Activated CD4-positive, alpha-beta T cell treated with anti-CD3 and anti-CD28 coated beads, Interleukin-10, Interleukin-2, amounts not matched to agents 100 ng/mL and 50 ng/mL, durations not matched to agents 16 hours and 8 hours (primary cell): ENCODE measurements around the gene SPATA32.

Source experiments
- DNase-seq: peaks from one replicate; pipeline ENCODE4 v3.0.0-alpha.2; 2020

The SPATA32 gene

DNA sequence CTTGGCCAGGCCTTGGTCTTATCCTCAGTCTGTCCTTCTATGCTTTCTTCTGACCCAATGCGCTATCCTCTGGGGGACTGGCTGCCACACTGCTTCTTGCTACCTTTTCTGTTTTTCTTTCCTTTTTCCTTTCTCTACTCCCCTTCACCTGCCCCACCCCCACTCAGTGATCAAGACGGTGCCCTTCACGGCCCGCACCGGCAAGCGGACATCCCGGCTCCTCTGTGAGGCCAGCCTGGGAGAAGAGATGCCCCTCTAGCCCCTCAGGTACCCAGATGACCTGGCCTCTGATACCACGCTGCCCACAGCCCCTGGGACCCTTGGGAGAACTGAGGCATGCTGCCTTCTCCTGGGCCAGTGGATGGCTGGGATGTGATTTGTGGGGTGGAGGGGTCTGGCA, 15.6 kb downstream of the SPATA32 start:
- DNase-seq, result no peak

DNA sequence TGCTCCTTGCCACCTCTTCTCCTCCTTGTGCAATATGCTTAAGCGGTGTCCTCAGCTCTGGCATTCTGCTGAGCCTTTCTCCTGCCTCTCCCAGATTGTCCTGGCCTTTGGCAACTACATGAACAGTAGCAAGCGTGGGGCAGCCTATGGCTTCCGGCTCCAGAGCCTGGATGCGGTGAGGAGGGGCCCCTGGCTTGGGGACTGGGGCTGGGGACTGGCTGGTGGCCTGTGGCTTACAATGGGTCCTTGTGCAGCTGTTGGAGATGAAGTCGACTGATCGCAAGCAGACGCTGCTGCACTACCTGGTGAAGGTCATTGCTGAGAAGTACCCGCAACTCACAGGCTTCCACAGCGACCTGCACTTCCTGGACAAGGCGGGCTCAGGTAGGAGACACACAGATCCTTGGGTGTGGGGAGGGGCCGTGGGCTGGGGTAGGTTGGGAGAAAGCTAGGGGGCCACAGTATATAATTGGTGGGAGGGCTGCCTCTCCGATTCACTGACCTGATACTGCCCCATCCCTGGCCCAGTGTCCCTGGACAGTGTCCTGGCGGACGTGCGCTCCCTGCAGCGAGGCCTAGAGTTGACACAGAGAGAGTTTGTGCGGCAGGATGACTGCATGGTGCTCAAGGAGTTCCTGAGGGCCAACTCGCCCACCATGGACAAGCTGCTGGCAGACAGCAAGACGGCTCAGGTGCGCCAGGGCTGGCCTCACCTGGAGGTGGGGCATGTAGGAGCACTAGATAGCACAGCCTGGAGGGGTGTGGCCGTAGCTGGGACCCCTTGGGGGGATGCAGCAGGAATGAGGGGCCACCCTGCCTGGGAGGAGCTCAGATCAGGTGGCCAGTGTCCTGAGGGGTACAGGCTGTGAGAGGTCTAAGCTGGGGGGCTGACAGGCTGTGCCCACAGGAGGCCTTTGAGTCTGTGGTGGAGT, 16.9 kb downstream of the SPATA32 start:
- no peak for DNase-seq

DNA sequence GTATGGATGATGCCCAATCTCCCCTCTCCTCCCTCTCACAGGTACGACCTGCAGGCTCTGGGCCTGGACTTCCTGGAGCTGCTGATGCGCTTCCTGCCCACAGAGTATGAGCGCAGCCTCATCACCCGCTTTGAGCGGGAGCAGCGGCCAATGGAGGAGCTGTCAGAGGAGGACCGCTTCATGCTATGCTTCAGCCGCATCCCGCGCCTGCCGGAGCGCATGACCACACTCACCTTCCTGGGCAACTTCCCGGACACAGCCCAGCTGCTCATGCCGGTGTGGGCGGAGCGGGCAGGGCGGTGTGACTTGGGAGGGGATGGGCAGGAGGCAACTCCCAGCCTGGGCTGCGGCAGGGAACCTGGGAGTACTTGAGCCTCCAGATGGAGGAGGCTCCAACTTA, 18.1 kb downstream of the SPATA32 start:
- DNase-seq, result no peak

DNA sequence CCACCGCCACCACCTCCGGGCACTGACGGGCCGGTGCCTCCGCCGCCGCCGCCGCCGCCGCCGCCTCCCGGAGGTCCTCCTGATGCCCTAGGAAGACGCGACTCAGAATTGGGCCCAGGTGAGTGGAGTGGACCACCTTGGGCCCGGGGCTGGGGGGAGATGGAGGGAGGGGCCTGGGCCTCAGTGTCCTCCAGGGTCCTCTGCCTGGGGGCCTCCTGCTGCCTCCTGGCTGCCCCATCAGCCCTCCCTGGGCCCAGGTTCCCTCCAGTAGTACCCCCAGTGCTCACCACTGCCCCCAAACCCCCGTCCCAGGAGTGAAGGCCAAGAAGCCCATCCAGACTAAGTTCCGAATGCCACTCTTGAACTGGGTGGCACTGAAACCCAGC, 19.9 kb downstream of the SPATA32 start:
- DNase-seq, result no peak

DNA sequence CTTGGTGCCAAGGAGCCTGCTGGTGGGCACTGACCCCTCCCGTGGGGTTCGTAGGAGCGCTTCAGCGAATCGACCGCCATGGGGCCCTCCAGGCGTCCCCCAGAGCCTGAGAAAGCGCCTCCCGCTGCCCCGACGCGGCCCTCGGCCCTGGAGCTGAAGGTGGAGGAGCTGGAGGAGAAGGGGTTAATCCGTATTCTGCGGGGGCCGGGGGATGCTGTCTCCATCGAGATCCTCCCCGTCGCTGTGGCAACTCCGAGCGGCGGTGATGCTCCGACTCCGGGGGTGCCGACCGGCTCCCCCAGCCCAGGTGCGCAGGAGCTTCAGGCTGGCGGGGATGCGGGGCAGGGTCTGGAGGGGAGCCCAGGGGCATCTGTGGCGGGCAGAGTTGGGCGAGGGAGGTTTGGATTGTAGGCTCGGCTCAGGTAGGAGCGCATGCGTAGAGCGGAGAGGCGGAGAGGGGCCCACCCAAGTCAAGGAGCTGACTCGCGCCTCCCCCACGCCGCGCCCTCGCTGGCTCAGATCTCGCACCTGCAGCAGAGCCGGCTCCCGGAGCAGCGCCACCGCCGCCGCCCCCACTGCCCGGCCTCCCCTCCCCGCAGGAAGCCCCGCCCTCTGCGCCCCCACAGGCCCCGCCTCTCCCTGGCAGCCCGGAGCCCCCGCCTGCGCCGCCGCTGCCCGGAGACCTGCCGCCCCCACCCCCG, 20.4 kb downstream of the SPATA32 start:
- DNase-seq, result no peak

DNA sequence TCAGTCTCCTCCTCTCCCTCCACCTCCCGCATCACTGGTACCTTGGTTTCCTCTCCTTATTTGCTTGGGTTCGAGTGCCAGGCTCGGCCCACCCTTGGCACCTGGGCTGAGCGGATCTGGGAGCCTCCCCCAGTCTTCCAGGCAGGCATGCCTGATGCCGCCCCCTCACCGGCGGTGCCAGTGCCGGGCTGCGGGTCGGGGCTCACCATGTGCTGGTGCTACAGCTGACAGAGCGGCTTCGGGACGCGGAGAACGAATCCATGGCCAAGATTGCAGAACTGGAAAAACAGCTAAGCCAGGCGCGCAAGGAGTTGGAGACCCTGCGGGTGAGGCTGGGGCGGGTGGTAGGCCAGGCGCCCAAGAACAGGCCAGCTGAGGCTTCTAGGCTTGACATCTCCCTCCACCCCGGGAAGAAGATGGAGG, 21.0 kb downstream of the SPATA32 start:
- no peak for DNase-seq

DNA sequence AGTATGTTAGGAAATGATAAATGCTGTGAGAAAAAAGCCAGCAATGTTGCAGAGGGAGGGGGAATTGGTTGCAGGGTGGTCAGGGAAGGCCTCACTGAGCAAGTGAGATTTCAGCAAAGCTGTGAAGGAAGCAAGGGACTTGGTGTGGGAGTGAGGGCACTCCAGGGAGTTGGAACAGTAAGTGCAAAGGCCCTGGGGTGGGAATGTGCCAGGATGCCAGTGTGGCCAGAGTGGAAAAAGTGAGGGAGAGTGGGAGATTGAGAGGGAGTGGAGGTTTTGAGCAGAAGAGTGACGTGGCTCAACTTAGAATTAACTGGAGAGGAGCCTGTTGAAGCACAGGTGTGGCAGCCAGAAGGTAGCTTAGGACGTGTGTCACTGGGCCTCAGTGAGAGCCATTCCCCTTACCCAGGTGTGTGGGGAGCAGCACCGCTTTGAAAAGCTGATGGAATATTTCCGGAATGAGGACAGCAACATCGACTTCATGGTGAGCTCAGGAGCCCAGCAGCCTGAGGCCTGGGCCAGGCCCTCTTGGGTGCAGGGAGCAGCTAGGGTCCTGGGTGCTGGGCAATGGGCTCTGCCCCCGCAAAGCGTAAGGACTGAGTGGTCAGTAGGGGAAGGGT, 23.6 kb downstream of the SPATA32 start:
- DNase-seq, result no peak

DNA sequence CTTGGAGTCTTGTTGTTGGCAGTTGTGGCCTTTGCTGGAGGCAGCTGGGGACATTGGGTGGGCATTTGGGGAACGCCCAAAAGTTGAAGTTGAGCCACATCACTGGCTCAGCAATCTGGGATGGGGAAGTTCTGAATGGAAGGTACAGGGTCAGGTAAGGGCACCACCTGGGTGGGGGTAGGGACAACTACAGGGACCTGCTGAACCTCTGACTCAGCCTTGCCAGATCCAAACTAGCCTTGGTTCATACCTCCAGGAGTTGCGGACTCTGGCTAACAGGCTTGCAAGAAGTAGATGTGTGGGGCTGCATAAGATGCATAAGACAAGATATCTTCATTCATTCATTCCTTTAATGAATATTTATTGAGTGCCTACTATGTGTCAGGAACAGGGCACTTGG, 24.2 kb downstream of the SPATA32 start:
- DNase-seq, result no peak

DNA sequence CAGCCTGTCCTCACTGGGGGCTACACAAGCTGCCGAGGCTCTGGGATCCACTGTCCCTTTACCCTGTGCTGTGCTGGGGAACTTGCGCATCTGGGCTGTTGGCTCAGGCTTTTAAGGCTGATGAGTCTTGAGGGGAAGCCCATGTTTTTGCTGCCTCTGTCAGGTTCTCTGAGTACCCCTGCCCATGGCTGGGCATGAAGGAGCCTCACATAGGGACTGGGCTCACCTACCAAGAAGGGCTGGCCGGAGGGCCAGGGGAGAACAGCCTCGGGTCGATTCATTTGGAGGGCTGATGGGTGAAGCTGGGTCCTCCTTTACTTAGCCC, 25.6 kb downstream of the SPATA32 start:
- no peak for DNase-seq

DNA sequence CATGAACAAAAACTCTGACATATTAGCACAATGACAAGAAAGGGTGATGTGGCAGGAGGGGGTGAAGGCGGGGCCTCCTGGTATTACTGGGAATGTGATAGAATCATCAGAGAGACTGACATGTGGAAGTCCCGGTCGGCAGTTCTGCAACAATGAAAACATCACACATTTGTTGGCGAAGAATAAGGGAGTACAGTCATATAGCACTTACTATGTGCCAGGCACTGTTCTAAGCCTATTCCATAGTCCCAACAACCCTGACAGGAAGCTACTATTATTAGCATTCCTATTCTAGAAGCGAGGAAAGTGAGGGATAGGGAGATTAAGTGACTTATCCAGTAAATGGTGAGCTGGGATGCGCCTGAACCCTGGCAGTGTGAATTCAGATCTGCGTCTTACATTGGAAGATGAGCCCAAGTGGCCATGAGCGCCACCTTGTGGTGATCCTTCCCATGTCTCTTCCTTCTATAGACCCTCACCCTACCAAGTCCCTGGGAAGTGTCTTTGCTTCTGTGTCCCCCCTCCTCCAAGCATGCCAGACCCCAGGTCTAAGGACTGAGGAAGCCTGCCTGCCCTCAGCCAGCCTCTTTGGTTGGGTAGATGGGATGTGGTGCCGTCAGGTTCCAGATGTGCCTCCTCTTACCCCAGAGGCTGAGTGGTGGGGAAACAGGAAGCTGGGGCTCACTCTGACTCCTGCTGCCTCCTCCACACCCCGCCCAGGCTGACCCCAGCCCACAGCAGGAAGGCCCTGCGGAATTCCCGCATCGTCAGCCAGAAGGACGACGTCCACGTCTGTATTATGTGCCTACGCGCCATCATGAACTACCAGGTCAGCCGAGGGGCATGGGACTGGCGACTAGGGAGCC, 26.2 kb downstream of the SPATA32 start:
- DNase-seq, result peak; percentile 75

DNA sequence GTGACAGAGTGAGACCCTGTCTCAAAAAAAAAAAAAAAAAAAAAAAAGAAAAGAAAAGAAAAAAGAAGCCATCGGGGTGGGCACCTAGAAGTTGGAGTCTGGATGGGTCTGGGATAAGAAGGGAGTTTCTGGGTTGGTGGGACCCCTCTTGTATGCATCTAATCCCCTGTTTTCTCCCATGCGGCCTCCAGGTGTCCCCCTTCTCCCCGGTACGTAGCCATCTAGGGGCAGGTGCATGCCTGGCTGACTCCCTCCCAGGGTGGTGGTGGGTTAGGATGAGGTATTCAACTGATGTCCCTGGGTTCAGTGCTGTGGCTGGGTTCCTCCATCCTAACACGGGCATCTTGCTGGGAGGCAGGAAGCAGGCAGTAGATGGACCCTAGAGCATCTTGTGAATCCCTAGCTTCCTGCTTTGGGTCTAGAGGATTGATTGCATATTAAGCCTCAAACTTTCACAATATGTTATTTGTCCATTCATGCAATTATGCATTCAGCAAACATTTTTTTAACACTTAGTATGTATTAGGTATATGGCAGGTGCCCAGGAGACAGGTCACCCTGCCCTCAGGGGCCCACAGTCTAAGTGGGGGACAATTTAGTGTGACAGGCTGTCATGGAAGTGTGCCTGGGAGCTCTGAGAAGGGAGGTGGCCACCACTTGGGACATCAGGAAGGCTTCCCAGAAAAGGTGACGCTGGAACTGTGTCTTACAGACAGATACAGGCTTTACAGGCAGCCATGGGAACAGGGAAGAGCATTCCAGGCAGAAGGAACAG, 27.1 kb downstream of the SPATA32 start:
- peak; percentile 57 for DNase-seq

DNA sequence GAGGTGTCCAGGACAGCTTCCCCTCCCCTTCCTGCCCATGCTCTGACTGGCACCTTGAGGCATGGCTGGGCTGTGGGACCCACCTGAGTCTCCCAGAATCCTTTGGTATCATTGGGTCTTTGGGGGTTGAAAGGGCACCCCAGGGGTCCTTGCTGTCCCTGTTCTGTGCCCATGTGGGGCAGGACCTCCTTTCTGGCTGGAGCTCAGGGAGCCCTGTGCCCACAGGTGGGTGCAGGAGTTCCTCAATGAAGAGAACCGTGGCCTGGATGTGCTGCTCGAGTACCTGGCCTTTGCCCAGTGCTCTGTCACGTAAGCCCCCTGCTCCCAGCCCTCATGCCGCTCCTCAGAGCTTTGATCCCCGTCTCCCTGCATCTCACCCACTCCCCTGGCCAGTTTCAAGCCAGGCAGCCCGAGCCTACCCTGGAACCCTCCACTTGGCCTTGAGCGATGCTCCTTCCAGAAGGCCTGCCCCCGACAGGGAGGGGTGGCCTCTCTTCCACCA, 28.4 kb downstream of the SPATA32 start:
- no peak for DNase-seq

DNA sequence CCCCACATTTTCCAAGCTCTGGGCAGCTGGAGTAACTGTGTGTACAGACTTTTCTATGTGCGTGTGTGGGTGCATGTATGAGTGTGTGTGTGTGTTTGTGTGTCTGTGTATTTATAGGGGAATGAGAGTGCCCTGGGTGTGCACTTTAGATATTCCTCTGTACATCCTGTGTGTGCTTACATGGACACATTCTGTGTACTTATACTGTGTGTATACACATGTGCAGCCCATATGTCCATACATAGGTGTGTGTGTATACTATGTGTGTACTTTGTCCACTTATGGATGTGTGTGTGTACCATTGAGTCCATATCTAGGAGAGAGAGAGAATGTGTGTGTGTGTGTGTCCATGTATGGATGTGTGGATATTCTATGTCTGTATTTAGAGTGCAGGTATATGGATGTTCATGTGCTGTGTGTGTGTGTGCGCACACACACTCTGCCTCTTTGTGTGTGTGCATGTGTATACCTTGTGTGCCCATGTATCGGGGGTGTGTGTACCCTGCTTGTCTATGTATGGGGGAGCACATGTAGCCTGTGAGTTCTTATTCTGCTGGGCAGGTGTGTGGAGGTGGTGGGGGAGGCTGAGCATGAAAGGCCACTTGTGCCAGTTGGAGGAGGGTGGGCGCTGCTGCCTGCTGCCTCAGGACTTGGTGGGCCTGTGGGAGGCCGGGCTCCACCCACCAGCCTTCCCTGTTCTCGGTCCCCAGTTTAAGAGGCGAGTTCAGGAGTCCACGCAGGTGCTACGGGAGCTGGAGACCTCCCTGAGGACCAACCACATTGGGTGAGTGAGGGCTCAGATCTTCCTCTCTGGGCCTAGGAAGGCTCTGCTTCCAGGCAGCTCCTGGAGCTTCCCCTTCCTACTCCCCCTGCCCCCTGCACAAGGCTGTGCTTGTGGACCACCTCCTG, 29.1 kb downstream of the SPATA32 start:
- DNase-seq, result no peak

DNA sequence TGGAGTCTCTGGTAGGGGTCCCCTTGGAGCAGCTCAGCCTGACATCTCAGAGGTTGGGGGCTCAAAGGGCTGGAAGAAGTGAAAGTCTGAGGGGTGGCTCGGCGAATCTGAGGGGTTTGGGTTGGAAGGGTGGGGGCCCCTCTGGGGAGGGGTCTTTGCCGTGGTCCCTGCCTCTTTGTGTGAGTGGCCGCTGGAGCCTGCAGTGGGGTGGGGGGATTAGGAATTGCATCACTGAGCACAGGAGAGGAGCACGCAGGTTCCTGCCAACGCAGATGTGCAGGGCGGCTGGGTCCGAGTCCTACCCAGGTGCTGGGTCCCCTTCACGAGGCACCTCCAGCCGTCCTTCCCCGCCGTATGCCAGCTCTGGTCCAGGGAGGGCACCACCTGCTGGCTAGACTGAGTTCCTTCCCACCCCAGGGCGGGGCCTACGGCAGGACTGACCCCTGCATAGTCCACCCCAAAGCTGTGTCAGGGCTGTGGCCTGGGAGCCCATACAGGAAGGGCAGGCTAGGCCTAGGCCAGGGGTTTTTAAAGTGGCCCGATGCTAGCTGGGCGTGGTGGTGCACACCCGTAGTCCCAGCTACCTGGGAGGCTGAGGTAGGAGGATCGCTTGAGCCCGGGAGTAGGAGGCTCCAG, 30.3 kb downstream of the SPATA32 start:
- DNase-seq, result no peak

DNA sequence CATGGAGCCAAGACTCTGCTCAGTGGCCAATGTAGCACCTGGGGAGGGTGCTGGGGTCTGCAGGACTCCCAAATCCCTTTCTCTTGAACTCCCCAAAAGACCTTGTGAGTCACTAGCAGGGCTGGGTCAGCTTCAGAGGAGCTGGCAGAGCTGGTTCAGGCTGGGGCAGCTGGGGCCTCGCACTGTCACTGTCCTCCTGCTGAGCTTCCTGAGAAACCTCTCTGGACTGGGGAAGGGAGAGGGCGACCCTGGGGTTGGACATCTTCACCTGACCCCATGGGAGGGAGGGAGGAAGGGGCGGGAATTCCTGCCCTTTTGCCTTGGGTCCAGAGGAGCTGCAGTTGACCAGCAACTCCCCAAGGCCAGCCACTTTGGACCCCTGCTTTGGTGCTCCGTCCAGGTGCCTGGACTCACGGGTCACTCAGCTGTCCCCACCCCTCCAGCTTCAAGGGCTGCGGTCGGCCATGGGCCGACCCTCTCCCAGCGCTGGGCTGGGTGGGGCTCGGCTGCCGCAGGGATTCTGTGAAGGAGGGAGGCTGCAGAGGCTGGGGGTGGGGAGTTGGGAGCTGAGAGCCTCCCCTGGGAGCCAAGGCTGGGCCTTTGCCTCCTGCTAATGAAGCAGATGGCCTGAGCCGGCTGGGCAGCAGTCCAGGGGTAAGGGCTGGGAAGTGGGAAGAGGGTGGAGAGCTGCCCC, 31.0 kb downstream of the SPATA32 start:
- DNase-seq, result no peak

DNA sequence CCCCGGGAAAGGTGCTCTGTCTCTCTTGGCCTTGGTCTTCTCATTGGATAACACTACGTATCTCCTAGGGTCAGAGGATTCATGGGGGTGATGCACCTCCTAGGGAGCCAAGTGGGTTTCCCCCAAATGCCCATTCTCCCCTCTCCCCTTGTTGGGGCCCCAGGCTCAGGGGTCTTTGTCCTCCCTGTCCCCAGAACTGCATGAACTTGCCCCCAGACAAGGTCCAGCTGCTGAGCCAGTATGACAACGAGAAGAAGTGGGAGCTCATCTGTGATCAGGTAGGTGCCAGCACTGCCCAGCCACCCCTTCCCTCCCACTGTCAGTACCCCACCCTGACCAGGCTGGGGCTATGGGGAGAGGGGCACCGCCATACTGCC, 31.5 kb downstream of the SPATA32 start:
- no peak for DNase-seq

DNA sequence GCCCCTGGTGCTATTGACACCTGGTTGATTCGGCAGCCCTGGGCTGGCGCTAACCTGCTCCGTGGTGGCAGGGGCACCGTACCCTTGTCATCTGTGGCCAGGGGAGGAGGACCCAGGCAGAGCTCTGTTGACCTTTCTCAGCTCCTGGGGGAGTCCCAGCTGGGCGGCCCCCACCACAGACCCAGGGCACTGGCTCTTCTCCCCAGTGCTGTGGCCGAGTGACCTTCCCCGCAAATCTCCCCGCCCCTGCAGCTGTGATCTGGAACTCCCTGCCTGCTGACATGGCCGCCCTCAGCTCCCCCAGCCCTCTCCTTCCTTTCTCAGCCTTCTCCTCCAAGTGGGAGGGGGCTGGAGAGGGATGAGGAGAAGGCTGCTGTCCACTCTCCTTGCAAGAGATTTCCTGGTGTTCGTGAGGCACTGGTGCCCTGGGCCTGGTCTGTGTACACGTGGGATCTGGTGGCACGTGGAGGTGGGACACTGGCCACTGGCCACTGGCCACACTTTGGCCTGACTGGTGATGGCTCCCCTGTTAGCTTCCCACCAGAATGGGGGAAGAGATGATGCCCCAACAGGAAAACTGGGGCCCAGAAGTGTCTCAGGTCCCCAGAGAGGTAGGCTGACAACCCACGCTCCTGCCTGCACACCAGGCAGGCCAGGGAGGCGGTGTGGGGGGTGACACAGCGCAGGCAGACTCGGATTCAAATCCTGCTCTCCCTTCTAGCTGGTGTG, 32.0 kb downstream of the SPATA32 start:
- peak; percentile 38 for DNase-seq

DNA sequence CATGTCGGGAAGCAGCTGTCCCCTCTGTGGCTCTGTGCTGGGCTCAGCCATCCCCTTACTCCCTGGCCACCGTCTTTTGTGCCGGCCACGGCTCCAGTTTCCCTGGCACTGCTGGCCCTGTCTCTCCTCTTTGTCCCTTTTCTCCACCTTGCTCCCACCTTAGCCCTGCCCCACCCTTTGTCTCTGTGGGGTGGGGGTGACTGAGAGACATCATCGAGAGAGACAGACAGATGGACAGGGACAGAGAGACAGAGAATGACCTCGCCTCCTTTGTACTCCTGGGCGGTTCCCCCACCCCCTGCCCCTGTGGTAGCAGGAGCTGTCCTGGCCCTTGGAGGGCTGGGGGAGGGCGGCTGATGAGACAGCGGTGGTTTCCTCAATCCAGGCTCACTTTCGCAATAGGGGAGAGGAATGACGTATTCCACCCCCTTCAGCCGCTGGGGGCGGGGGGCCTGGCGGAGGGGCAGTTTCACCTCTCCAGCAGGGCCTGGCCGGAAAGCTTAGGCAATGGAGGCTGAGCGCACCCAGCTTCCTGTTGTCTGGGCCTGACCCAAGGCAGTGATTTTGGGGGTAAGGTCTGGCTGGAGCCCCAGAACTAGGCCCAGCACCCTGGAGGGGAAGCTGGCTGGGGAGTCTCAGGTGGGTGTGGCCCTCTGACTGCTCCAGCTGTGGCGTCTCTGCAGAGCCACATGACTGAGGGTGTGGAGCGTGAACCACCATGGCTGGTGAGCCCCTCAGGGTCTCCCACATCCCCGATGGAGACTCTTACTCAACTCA, 32.9 kb downstream of the SPATA32 start:
- DNase-seq, result peak; percentile 97
